NCI-H187 (cell line): ENCODE data around the gene UNK.
"Not testable (repeated sequence)": the region's sequence is repeated elsewhere in the genome, so short reads cannot be mapped to it uniquely, and the experiment has no call there.

Source experiments
- DNase-seq, 2 experiments: peaks; one replicate each; lab custom pipeline; 2025; lab: John Stamatoyannopoulos, UW

The UNK gene

GRCh38 chr17:75754378-75755204, 30.0 kb upstream of the UNK start:
- DNase-seq: no peak

DNA sequence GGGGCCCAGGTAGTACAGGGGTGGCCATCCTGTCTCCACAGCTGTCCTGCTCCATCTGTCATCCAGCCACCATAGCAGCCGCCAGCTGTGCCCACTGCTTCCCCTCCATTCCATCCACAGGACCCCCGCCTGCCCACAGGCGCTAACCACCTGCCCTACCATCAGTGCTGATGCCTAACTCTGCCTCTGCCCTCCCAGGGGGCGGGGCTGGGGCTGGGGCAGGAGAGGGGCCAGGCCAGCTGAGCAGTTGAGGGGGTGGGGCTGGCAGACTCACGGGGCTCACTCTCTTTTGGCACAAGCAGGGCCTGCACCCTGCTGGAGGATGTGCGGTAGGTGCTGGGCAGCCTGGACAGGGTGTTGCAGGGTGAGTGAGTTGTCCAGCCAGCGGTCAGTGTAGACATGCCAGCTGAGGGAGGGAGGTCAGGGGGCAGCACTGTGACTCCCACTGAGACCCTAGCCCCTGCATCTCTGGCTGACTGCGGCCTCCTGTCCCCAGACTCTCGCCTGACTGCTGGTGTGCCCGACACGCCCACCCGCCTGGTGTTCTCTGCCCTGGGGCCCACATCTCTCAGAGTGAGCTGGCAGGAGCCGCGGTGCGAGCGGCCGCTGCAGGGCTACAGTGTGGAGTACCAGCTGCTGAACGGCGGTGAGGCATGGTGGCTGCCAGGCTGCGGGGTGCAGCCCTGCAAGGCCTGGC, 29.3 kb upstream of the UNK start:
- no peak for DNase-seq

- no peak for DNase-seq
Measured at GRCh38 chr17:75755990-75756389, 28.6 kb upstream of the UNK start.

DNA sequence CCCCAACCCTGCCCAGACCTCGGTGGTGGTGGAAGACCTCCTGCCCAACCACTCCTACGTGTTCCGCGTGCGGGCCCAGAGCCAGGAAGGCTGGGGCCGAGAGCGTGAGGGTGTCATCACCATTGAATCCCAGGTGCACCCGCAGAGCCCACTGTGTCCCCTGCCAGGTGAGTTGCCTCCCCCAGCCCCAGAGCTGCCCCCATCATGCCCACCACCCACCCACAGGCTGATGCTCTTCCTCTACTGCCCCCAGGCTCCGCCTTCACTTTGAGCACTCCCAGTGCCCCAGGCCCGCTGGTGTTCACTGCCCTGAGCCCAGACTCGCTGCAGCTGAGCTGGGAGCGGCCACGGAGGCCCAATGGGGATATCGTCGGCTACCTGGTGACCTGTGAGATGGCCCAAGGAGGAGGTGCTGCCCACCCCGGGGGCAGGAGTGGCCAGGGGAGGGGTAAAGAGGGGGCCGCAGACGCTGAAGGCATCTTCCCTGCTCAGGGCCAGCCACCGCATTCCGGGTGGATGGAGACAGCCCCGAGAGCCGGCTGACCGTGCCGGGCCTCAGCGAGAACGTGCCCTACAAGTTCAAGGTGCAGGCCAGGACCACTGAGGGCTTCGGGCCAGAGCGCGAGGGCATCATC, 28.0 kb upstream of the UNK start:
- DNase-seq: no peak

GRCh38 chr17:75757086-75757681, 27.4 kb upstream of the UNK start:
- no peak for DNase-seq

GRCh38 chr17:75758131-75758905, 26.3 kb upstream of the UNK start:
- no peak for DNase-seq

DNA sequence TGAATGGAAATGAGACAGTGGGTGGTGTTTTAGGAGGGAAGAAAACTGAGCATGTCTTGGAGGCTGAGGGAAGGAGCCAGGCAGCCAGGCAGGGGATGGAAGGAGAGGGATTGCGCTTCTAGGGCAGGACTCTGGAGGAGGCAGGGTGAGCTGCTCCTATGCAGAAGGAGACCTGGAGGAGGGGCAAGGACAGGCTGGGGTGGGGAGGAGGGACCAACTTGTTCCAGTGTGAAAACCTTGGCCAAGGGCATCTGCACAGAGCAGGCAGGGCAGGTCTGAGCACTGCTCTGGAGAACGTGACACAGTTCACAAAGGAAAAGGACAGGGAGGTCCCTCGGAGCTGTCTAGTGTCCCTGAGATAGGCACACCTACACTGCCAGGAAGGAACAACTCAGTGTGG, 25.1 kb upstream of the UNK start:
- DNase-seq: no peak

- not testable (repeated sequence) for DNase-seq
Measured at GRCh38 chr17:75759978-75760640, 24.5 kb upstream of the UNK start.

DNA sequence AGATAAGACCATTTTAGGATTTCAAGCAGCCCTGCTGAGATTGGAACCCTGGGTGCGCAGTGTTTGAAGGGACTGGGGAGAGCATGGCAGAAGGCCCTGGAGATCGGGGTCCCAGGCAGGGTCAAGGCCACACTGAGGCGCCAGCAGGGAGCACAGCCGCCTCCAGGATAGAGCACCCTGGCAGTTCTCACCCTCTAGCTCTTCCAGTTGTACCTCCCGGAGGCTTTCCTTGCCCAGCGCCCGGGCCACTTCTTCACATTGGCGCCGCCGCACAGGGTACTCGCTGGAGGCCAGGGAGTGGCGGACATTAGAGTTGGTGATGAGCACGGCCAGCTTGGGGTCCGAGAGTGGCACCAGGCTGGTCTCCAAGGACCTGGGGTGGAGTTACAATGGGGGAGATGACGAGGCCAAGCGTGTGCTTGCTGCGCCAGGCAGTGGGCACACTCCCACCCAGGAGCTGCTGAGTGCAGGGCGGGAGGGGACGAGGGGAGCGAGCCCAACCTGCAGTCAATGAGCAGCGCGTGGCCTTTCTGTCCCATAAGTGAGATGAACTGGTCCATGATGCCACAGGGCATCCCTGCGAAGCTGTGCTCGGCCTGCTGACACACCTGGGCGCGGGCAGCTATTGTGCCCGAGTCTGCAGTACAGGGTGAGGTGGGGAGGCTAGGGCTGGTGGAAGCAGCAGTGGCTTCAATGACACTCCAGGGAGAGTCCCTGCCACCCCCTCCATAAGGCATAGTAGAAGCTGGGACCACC, 21.9 kb upstream of the UNK start:
- DNase-seq: no peak

DNA sequence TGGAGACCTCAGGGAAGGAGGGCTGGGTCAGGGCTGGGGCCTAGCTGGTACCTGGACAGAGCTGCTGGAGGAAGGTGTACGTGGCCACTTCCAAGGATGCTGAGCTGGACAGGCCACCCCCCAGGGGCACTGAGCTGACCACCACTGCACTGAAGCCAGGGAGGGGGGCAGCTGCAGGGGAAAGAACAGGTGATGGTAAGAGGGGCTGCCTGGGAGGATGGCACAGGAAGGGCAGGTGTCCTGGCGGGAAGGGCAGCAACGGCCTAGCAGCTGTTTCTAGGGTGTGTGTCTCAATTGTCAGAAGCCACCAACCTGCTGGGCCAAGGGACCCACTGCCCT, 21.4 kb upstream of the UNK start:
- no peak for DNase-seq

DNA sequence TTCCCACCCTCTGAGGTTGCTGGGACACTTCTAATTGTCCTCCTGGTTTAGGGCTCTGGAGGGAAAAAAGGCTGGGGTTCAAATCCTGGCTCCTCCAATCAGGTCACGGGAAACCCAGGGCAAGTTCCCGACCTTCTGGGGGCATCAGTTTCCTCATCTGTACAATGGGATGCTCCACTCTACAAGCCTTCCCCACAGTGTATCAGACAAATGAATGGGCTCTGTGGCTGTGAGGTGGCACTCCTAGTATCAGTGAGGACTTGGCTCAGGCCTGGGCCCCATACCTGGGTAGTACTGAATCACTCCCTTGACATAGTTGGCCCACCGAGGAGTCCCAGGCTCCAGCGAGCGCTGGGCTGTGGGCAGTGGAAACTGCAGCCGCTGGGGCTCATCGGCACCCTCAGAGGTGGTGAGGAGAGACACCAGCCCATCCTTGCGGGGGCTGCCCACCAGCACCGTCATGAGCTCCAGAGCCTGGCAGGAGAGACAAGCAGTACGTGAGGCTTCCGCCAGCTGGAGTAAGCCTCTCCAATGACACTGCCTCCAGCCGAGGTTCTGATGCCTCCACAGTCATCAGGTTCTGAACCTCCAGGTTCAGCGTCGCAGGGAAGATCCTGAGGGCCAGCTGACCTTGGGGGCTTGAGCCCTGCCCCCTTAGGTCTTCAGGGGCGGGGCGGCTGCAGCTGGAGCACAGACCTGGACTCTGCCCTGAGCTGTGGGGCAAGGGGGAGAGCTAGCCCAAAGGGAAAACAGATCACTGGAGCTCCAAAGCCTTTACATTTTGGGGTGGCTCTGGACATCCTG, 20.8 kb upstream of the UNK start:
- no peak for DNase-seq

- DNase-seq: no peak
Measured at GRCh38 chr17:75764417-75764710, 20.2 kb upstream of the UNK start.

DNA sequence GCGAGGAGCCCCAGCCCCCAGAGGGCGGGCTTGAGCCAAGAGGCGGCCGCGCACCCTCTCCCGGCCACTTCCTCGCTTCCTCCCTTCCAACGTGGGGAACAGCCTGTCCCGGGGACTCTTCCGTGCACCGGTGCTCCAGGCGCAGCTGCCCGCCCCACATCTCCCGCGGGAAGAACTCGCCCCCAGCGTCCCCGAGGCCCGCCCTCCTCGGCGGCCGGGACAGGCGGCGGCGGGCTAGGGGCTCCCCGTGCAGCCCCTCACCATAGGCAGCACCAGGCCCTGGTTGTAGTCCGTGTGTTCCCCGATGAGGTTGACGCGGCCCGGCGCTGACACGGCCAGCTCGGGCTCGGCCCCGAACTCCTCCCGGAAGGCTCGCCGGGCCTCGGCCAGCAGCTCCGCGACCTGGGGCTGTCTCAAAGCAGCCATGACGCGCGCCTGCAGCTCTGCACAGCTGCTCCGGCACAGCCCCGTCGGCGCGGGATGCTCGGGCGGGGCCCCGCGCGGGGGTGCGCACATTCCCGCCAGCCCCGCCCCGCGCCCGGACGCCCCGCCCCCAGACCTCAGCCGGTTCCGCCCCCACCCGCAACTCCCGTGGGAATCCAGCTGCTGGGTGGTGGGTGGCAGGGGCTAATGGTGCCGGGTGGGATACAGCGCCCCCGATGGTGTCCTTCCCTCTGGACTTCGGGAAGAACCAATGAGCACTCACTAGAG, 19.7 kb upstream of the UNK start, which contains the start of gene GALK1:
Gene GALK1, minus strand, starts transcription at position 482 of the 711 bp plus-strand sequence. Its CDS starts 56 bp downstream, at position 426.
- peak in 1 of 2 experiments; percentile 27 for DNase-seq

DNA sequence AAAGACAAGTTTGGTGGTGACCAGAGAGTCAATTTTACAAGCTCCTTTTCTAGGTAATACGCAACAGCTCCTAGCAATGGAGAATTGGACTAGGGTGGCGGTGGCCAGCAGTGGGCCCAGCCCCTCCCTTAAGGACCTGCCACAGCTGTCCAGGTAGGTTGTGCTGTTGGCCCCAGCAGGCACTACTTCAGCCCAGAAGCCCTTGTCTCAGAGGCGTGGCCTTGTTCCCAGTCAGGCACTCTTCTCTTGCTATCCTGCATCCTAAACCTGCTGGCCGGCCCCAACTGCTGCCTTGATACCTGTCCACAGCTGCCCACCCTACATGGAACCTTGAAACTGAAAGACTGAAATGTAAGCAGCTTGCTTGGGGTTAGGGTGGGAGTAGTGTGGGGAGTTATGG, 18.6 kb upstream of the UNK start:
- no peak for DNase-seq

DNA sequence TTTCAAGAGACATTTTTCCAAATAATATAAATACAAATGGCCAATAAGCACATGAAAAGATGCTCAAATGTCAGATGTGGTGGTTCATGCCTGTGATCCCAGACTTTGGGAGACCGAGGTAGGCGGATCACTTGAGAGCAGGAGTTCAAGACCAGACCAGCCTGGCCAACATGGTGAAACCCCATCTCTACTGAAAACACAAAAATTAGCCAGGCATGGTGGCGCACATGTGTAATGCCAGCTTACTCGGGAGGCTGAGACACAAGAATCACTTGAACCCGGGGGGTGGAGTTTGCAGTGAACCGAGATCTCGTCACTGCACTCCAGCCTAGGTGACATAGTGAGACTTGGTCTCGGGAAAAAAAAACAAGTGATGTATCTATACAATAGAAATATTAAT, 16.7 kb upstream of the UNK start:
- no peak for DNase-seq

DNA sequence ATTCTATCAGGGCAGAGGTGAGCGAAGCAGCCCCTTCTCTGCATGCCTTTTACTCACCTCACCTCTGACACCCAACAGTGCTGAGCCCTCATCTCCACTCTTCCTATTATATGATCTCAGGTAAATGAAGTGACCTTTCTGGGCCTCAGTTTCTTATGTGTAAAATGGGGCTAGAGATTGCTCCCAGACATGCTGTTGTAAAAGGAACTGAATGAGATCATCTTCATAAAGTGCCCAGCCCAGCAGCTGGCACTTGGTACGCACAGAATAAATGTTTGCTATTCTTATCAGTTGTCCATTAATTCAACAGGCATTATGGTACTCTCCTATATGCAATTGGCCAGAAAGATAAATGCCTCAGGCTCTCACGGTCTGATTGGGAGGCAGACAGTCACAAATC, 15.1 kb upstream of the UNK start:
- no peak for DNase-seq

- DNase-seq: no peak
Measured at GRCh38 chr17:75771334-75772281, 13.0 kb upstream of the UNK start.
